Measurements from ENCODE around the gene RBM33.

The RBM33 gene

DNA sequence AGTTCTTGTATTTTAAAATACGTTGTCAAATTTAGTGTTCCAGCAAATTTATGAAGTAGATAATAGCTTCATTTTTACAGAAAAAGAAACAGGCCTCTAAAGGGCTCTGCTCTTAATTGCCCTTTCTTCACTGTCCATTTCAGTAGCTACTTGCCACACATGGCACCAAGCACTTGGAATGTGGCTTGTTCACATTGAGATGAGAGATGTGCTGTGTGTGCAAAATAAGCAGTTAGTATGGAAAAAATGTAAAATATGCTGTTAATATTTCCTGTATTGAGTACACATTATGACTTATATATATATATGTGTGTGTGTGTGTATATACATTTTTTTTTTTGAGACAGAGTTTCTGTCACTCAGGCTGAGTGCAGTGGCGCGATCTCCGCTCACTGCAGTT lies 19.5 kb downstream of the RBM33 start:
- H3K9me3 ChIP-seq (ENCODE audit: insufficient read depth, low read length): no peaks in the 10 kb centered on the region
- TF ChIP-seq YY1 (IDR thresholded peaks at IDR 0.05; ENCODE audit: insufficient read depth, insufficient read length): no peak
- no peak for TF ChIP-seq ZNF274 (IDR thresholded peaks at IDR 0.05; ENCODE audit: low read depth, low read length)
- TF ChIP-seq SUZ12 (IDR thresholded peaks at IDR 0.05; ENCODE audit: extremely low read depth, insufficient read depth, insufficient read length): no peak
- no peaks in the 10 kb centered on the region for H3K27me3 ChIP-seq (ENCODE audit: insufficient read depth, insufficient read length)
- H3K4me3 ChIP-seq (ENCODE audit: insufficient read length, low read depth): no peak overlapping the region
- DNase-seq (ENCODE audit: low read depth, low spot score): no peak
- H3K36me3 ChIP-seq (ENCODE audit: insufficient read depth, insufficient read length, low read length): peaks cover 16% of the 10 kb centered on the region
- no peaks in the 10 kb centered on the region for H3K4me1 ChIP-seq (ENCODE audit: insufficient read depth, insufficient read length)
- no peak overlapping the region for H3K9ac ChIP-seq (ENCODE audit: insufficient read length, low read depth)

DNA sequence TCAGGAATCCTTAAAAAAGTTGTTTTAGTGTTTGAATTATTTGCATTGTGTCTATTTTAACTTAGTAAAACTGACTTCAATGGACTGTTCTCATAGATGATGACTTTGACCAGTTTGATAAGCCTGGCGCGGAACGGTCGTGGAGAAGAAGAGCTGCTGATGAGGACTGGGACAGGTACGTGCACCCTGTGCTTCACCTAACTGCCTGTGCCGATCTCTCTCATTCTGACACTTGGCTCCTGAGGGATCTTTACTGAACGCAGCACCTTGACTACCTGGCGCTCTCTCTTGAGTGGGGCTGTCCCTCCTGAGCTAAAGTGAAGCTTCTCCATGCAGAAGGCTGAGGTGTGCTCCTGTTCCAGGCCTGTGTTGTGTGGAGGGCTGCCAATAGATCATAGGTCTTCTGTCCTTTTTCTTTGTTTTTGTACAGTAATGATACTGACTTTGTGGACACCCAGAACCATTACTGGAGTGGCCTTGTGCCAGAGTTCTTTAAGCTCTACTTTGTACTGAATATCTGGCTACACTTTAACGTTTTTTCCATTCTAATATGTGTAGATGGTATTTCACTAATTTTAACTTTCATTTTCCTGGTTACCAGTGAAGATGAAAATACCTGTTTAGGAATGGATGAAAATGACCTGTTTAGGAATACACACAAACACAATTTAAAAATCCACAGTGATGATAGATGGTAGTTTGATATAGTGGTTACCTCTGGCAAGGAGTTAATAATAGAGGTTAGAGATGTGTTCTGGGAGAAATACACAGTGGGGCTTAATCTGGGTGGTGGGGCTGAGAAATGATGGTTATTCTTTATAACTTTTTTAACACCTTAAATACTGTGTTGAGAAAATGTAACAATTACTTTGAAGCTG lies 20.9 kb downstream of the RBM33 start:
- H3K9me3 ChIP-seq (ENCODE audit: insufficient read depth, low read length): no peaks in the 10 kb centered on the region
- DNase-seq (ENCODE audit: low read depth, low spot score): no peak
- H3K4me1 ChIP-seq (ENCODE audit: insufficient read depth, insufficient read length): no peaks in the 10 kb centered on the region
- H3K4me3 ChIP-seq (ENCODE audit: insufficient read length, low read depth): no peak overlapping the region
- H3K27me3 ChIP-seq (ENCODE audit: insufficient read depth, insufficient read length): no peaks in the 10 kb centered on the region
- peaks cover 19% of the 10 kb centered on the region for H3K36me3 ChIP-seq (ENCODE audit: insufficient read depth, insufficient read length, low read length)
- no peak for TF ChIP-seq YY1 (IDR thresholded peaks at IDR 0.05; ENCODE audit: insufficient read depth, insufficient read length)
- no peak for TF ChIP-seq SUZ12 (IDR thresholded peaks at IDR 0.05; ENCODE audit: extremely low read depth, insufficient read depth, insufficient read length)
- TF ChIP-seq ZNF274 (IDR thresholded peaks at IDR 0.05; ENCODE audit: low read depth, low read length): no peak
- no peak overlapping the region for H3K9ac ChIP-seq (ENCODE audit: insufficient read length, low read depth)

DNA sequence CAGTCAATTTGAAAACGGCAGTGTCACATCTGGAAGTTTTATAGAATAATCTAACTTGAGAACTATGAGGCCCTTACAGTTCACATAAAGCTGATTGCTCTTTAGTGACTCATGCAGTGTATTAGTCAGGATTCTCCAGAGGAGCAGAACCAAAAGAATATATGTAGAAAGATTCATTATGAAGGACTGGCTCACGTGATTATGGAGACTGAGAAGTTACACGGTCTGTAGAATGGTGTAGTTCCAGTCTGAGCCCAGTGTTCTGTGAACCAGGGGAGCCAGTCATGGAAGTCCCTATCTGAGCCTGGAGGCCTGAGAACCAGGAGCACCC lies 21.5 kb downstream of the RBM33 start:
- Histone ChIP-seq H3K9ac (ENCODE audit: insufficient read length, low read depth) (no peak overlapping the region), H3K36me3 (ENCODE audit: insufficient read depth, insufficient read length, low read length) (peaks cover 19% of the 10 kb centered on the region), H3K4me1 (ENCODE audit: insufficient read depth, insufficient read length) (no peaks in the 10 kb centered on the region), H3K9me3 (ENCODE audit: insufficient read depth, low read length) (no peaks in the 10 kb centered on the region), H3K27me3 (ENCODE audit: insufficient read depth, insufficient read length) (no peaks in the 10 kb centered on the region), H3K4me3 (ENCODE audit: insufficient read length, low read depth) (no peak overlapping the region)
- DNase-seq (ENCODE audit: low read depth, low spot score): no peak
- TF ChIP-seq ZNF274 (IDR thresholded peaks at IDR 0.05; ENCODE audit: low read depth, low read length) (no peak), SUZ12 (IDR thresholded peaks at IDR 0.05; ENCODE audit: extremely low read depth, insufficient read depth, insufficient read length) (no peak), YY1 (IDR thresholded peaks at IDR 0.05; ENCODE audit: insufficient read depth, insufficient read length) (no peak)

DNA sequence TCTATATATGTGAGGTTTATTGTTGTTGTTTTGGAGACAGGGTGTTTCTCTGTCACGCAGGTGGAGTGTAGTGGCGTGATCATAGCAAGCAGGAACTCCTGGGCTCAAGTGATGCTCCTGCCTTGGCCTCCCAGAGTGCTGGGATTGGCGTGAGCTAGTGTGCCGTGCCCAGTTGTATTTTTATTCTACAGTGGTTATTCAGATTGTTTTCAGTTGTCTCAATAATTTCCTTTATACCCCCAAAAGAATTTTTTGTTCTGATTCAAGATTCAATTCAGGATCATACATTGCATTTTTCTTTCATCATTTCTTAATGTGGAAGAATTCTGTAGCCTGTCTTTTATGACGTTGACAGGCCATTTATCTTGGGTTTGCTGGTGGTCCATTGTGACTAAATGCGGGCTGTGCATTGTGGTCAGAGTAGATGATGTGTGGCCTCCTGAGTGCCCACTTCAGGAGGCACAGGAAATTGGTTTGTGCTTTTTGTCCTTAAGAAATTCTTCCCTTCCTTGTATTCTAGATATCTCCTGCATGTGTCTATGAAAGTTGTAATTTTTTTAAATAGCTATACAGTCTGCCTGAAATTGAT lies 22.9 kb downstream of the RBM33 start:
- Histone ChIP-seq H3K4me3 (ENCODE audit: insufficient read length, low read depth) (no peak overlapping the region), H3K9me3 (ENCODE audit: insufficient read depth, low read length) (no peaks in the 10 kb centered on the region), H3K27me3 (ENCODE audit: insufficient read depth, insufficient read length) (no peaks in the 10 kb centered on the region), H3K9ac (ENCODE audit: insufficient read length, low read depth) (no peak overlapping the region), H3K4me1 (ENCODE audit: insufficient read depth, insufficient read length) (no peaks in the 10 kb centered on the region), H3K36me3 (ENCODE audit: insufficient read depth, insufficient read length, low read length) (peaks cover 19% of the 10 kb centered on the region)
- no peak for TF ChIP-seq ZNF274 (IDR thresholded peaks at IDR 0.05; ENCODE audit: low read depth, low read length)
- no peak for TF ChIP-seq YY1 (IDR thresholded peaks at IDR 0.05; ENCODE audit: insufficient read depth, insufficient read length)
- no peak for TF ChIP-seq SUZ12 (IDR thresholded peaks at IDR 0.05; ENCODE audit: extremely low read depth, insufficient read depth, insufficient read length)
- no peak for DNase-seq (ENCODE audit: low read depth, low spot score)

DNA sequence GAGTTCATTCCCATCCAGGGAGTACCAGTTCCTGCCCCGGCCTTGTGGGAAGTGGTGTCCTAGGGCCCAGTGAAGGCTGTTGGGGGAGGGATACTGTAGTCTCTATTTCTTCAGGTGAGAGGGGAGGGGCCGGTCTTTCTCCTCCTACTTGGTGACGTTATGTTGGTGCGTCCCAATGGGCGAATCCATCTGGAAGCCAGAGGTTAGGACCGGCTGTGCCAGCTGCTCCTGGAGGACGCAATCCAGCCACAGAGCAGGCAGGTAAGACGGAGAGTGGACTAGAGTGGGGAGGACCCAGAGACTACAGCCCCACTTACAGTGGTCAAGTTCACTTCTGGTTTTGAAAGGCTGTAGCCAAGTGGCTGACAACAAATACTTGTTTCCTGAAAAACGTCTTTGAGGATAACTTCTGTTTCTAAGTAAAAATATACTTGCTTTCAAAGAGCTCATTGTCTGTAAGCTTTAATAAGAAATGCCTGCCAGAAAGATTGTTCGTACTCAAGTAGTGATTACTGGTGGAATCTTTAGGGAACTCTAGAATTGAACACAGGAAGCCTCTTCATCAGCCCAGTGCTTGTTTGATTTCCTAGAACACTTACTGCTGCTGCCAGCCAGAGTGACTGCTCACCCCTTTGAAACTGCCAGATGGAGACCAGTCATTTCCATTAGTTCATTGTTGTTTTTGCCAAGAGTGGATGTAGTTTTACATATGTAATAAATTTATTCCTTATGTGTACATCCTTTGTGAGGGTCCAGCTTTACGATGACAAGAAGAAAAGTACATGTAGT lies 25.4 kb downstream of the RBM33 start:
- no peaks in the 10 kb centered on the region for H3K27me3 ChIP-seq (ENCODE audit: insufficient read depth, insufficient read length)
- H3K9ac ChIP-seq (ENCODE audit: insufficient read length, low read depth): no peak overlapping the region
- no peak for TF ChIP-seq SUZ12 (IDR thresholded peaks at IDR 0.05; ENCODE audit: extremely low read depth, insufficient read depth, insufficient read length)
- H3K9me3 ChIP-seq (ENCODE audit: insufficient read depth, low read length): no peaks in the 10 kb centered on the region
- no peak for DNase-seq (ENCODE audit: low read depth, low spot score)
- peaks cover 26% of the 10 kb centered on the region for H3K36me3 ChIP-seq (ENCODE audit: insufficient read depth, insufficient read length, low read length)
- H3K4me3 ChIP-seq (ENCODE audit: insufficient read length, low read depth): no peak overlapping the region
- H3K4me1 ChIP-seq (ENCODE audit: insufficient read depth, insufficient read length): no peaks in the 10 kb centered on the region

DNA sequence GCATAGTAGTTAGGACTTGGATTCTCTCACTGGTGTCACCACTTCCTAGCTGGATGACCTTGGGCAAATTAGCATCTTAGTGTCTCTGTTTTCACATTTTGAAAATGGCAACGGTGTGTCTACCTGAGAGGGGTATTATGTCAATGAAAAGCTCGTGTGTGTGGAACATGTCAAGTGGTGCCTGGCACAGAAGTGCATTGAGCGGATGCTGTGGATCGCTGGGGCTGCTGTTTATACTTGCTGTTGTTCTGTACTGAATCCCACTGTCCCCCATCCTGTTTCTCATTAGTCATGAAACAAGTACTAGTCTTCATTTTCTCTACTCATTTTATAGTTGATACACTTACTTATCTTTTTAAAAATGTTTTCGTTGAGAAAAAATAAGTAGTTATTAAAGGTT lies 26.1 kb downstream of the RBM33 start:
- DNase-seq (ENCODE audit: low read depth, low spot score): no peak
- H3K9ac ChIP-seq (ENCODE audit: insufficient read length, low read depth): no peak overlapping the region
- peaks cover 21% of the 10 kb centered on the region for H3K36me3 ChIP-seq (ENCODE audit: insufficient read depth, insufficient read length, low read length)
- no peak for TF ChIP-seq SUZ12 (IDR thresholded peaks at IDR 0.05; ENCODE audit: extremely low read depth, insufficient read depth, insufficient read length)
- TF ChIP-seq ZNF274 (IDR thresholded peaks at IDR 0.05; ENCODE audit: low read depth, low read length): no peak
- no peak for TF ChIP-seq YY1 (IDR thresholded peaks at IDR 0.05; ENCODE audit: insufficient read depth, insufficient read length)
- no peak overlapping the region for H3K4me3 ChIP-seq (ENCODE audit: insufficient read length, low read depth)
- no peaks in the 10 kb centered on the region for H3K9me3 ChIP-seq (ENCODE audit: insufficient read depth, low read length)
- no peaks in the 10 kb centered on the region for H3K4me1 ChIP-seq (ENCODE audit: insufficient read depth, insufficient read length)
- no peaks in the 10 kb centered on the region for H3K27me3 ChIP-seq (ENCODE audit: insufficient read depth, insufficient read length)

DNA sequence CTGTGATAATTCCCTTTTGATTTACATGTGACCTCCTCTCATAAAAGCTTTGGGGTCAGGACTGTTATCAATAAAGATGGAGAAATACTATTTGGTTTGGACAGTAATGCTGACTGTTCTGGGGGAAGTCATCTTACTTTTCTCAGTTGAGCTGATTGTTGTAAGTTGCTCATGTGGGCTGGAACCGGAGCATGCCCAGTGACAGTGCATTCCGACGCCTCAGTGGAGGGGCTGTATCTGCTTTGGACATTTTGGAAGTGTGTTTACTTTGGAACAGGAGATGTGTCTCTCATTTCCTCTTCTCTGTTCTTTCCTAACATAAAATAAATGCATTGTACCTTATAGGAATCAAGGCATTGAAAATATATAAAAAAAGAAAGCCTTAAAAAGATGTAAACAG lies 30.1 kb downstream of the RBM33 start:
- Histone ChIP-seq H3K36me3 (ENCODE audit: insufficient read depth, insufficient read length, low read length) (peaks cover 28% of the 10 kb centered on the region), H3K9me3 (ENCODE audit: insufficient read depth, low read length) (no peaks in the 10 kb centered on the region), H3K9ac (ENCODE audit: insufficient read length, low read depth) (no peak overlapping the region), H3K27me3 (ENCODE audit: insufficient read depth, insufficient read length) (no peaks in the 10 kb centered on the region), H3K4me1 (ENCODE audit: insufficient read depth, insufficient read length) (no peaks in the 10 kb centered on the region), H3K4me3 (ENCODE audit: insufficient read length, low read depth) (no peak overlapping the region)
- no peak for DNase-seq (ENCODE audit: low read depth, low spot score)
- TF ChIP-seq YY1 (IDR thresholded peaks at IDR 0.05; ENCODE audit: insufficient read depth, insufficient read length): no peak
- TF ChIP-seq SUZ12 (IDR thresholded peaks at IDR 0.05; ENCODE audit: extremely low read depth, insufficient read depth, insufficient read length): no peak
- no peak for TF ChIP-seq ZNF274 (IDR thresholded peaks at IDR 0.05; ENCODE audit: low read depth, low read length)

Data from NT2/D1 (cell line).